Lung (tissue), 12 donors: ENCODE data around the gene COL9A3. TPM values are rescaled to one million over a fixed set of nuclear protein-coding genes. Genes with fewer than 3 reads are reported as not detected.

Experiments
- ATAC-seq: fragments of 200-7000 bp; cut with Tn5 transposase; one replicate; pipeline ENCODE4 v1.9.1; 2020; ENCODE audit warnings: moderate number of reproducible peaks; ENCODE audit not compliant: insufficient read depth, low FRiP score
- DNase-seq, 3 donors: peaks; one replicate each; pipeline ENCODE4 v3.0.0-alpha.2; 2013 to 2017
- H3K27ac ChIP-seq, 2 donors: one replicate each; pipeline ENCODE4 v1.5.1; 2013; ENCODE audit warnings: mild to moderate bottlenecking in 2 of 2, moderate library complexity in 2 of 2, control low read depth in 1 of 2, inconsistent platforms in 1 of 2, low read depth in 1 of 2, low read length in 1 of 2
- H3K27me3 ChIP-seq, 3 donors: one replicate each; pipeline ENCODE4 v1.5.1; 2013; ENCODE audit warnings: low read length in 2 of 3; ENCODE audit not compliant: control insufficient read depth in 3 of 3, insufficient read depth in 3 of 3
- H3K36me3 ChIP-seq, 4 donors: one replicate each; pipeline ENCODE4 v1.5.1; 2013; ENCODE audit warnings: low read length in 4 of 4, mild to moderate bottlenecking in 1 of 4, moderate library complexity in 1 of 4; ENCODE audit not compliant: control insufficient read depth in 4 of 4, insufficient read depth in 4 of 4
- H3K4me1 ChIP-seq, 5 donors: one replicate each; pipeline ENCODE4 v1.5.1; 2013; ENCODE audit warnings: low read length in 5 of 5, mild to moderate bottlenecking in 2 of 5, moderate library complexity in 1 of 5; ENCODE audit not compliant: control insufficient read depth in 5 of 5, insufficient read depth in 5 of 5
- H3K4me3 ChIP-seq: one replicate; pipeline ENCODE4 v1.5.1; 2013; ENCODE audit warnings: mild to moderate bottlenecking, control low read depth, moderate library complexity
- H3K9ac ChIP-seq, 2 donors: one replicate each; pipeline ENCODE4 v1.5.1; 2013; ENCODE audit warnings: low read length in 2 of 2, control low read depth in 1 of 2; ENCODE audit not compliant: insufficient read depth in 1 of 2
- H3K9me3 ChIP-seq, 4 donors: one replicate each; pipeline ENCODE4 v1.5.1; 2013; ENCODE audit warnings: low read length in 3 of 4, mild to moderate bottlenecking in 1 of 4, moderate library complexity in 1 of 4; ENCODE audit not compliant: control insufficient read depth in 4 of 4, insufficient read depth in 3 of 4
- CTCF ChIP-seq: IDR thresholded peaks from 2 replicates; pipeline ENCODE4 v1.5.1; 2012; ENCODE audit warnings: mild to moderate bottlenecking; ENCODE audit errors: control extremely low read depth, extremely low read depth
- WGBS, 2 donors: extraction: QIAGEN DNeasy Blood & Tissue Kit; methylation state at CpG; one replicate each; pipeline ENCODE4 v1.1.7; 2013; 5-methylcytosine and 5-hydroxymethylcytosine counted together
- polyA plus RNA-seq, 2 donors: library from polyadenylated mRNA; stranded (reverse); fragments of 200-250 nt; gene quantifications; one replicate each; pipeline ENCODE4 v1.2.1, GENCODE V29; 2013
- total RNA-seq, 2 donors: library from RNA; depleted of rRNA in 1 of 2; stranded (reverse); fragments of >200 nt in 1 of 2; gene quantifications; one replicate each; pipeline ENCODE4 v1.2.1, GENCODE V29; 2014 to 2021
- donor health status: control.
- donor health status: control.
- donor health status: Bipolar disorder and iron deficiency.
- donor health status: healthy.
- donor health status: DM: yes; HTN: yes; CAD: no.

The COL9A3 gene
- total and polyA plus RNA-seq, 4 donors: 0.55 to 26.1 (median 4.0) TPM

DNA sequence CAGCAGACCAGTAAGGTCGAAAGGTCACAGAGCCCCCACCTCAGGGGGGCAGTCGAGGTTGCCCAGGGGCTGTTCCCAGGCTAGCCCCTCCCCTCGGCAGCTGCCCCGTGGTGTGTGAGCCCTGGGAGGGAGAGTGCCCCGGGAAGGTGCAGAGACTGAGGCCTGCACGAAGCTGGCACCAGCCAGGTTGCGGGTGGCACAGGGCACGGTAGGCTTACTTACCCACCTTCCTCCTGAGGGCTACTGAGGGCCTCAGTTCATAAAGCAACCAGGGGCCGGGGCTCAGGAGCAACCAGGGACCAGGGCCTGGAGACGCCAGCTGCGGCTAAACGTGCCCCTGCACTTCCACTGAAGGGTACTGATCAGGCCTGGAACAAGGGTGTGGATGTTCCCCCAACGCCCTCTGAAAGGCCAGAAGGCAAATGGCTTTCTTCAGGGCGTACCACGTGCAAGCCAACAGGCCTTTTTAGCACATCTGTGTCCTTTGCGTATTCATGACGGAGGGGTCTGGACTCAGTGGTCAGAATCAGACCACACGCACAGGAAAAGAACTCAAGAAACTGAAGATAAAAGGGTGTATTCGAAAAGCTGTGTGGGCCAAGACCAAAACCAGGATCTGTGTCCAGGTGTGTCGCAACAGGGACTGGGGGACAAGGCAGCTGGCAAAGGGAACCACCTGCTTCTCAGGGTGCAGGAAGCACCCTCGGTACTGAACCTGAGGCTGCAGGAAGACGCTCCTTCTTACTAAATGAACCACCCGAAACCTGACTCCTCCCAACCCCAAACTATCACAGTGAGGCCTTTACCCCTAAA lies 69.3 kb downstream of the COL9A3 start:
- no peak overlapping the region for H3K9ac ChIP-seq
- WGBS, 2 donors: 85% methylated on average over 23 of the region's 23 CpGs
- H3K27me3 ChIP-seq: no peaks in the 10 kb centered on the region
- ATAC-seq: no peak
- peaks cover 14 to 50% (median 18%) of the 10 kb centered on the region in 4 donors for H3K36me3 ChIP-seq
- H3K9me3 ChIP-seq: no peaks in the 10 kb centered on the region
- TF ChIP-seq CTCF: no peak
- H3K27ac ChIP-seq: no peak overlapping the region
- no peaks in the 10 kb centered on the region for H3K4me1 ChIP-seq
- H3K4me3 ChIP-seq: no peak overlapping the region
- DNase-seq: no peak

DNA sequence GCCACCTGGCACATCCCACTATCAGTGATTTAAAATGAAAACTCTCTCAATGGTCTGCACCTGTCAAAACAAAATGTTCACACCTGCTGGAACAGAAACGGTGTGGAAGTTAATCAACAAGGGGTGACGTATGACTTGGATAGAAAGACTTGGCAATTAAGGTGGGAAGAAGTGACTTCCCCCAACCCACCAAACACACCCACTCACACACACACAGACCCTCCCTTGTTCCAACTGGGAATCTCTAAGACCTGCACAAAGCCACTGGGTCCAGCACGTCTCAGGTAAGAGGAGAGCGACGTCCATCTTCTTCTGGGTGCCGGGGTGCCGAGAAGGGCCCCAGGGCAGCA lies 69.8 kb downstream of the COL9A3 start:
- TF ChIP-seq CTCF: no peak
- Histone ChIP-seq H3K4me1 (no peaks in the 10 kb centered on the region), H3K27me3 (no peaks in the 10 kb centered on the region), H3K4me3 (no peak overlapping the region), H3K27ac (no peak overlapping the region), H3K9ac (no peak overlapping the region), H3K9me3 (no peaks in the 10 kb centered on the region), H3K36me3 (peaks cover 19 to 47% (median 23%) of the 10 kb centered on the region in 4 donors)
- WGBS, 2 donors: 84 to 91% methylated on average over 7 of the region's 7 CpGs
- DNase-seq: no peak
- ATAC-seq: no peak

- TF ChIP-seq CTCF: no peak
- Histone ChIP-seq H3K9ac (no peak overlapping the region), H3K27me3 (no peaks in the 10 kb centered on the region), H3K4me3 (no peak overlapping the region), H3K27ac (no peak overlapping the region), H3K9me3 (no peaks in the 10 kb centered on the region), H3K36me3 (peaks cover 21 to 47% (median 30%) of the 10 kb centered on the region in 4 donors), H3K4me1 (no peaks in the 10 kb centered on the region)
- ATAC-seq (peak; percentile 33), DNase-seq (peak in 2 of 3 donors; percentile 25 to 52)
- 57 to 62% methylated on average over 13 of the region's 13 CpGs for WGBS, 2 donors
Measured at GRCh38 chr20:62887152-62887859, 70.5 kb downstream of the COL9A3 start.
